ENCODE data around the gene CHRNA5. TPM values are rescaled to one million over a fixed set of nuclear protein-coding genes. Genes with fewer than 3 reads are reported as not detected.

Gene CHRNA5
- total RNA-seq, 2 donors from 2014 or later = 0.22 to 0.59 TPM

GRCh38 chr15:78628227-78628626 is 62.9 kb downstream of the CHRNA5 start:
- H3K9me3 ChIP-seq = peaks cover 0 to 3% of the 10 kb centered on the region in 2 donors

DNA sequence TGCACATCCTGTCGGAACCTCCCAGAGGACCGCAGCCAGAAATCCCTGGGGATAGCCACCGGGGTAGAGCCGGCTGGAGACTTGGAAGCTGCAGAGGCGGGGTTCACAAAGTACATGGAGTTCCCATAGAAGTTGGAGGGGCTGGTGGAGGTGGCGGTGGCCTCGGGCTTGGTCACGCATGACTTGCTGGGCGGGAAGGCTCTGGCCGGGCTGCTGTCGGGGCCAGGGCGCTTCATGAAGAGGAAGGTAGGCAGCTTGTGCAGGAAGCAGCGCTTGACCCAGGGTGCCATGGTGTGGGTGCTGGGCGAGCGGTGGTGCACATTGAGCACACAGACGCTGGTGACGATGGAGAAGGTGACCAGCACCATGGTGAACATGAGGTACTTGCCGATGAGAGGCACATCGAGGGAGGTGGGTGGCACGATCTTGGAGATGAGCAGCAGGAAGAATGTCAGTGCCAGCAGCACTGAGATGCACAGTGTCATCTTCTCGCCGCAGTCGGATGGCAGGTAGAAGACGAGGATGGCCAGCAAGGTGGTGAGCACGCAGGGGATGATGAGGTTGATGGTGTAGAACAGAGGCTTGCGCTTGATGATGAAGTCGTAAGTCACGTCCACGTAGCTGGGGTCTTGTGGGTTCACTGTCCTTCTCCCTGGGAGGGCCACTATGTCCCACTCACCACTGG is 63.9 kb downstream of the CHRNA5 start:
- TF ChIP-seq CTCF (IDR thresholded peaks at IDR 0.05) = no peak
- Histone ChIP-seq H3K36me3 (no peaks in the 10 kb centered on the region), H3K4me1 (no peaks in the 10 kb centered on the region), H3K27me3 (no peaks in the 10 kb centered on the region), H3K9me3 (peaks cover 0 to 11% of the 10 kb centered on the region in 2 donors), H3K27ac (no peak overlapping the region), H3K4me3 (no peak overlapping the region)
- DNase-seq (ENCODE audit: low spot score) = no peak

More at GRCh38 chr15:78628227-78628626, 62.9 kb downstream of the CHRNA5 start:
- Histone ChIP-seq H3K27me3 (no peaks in the 10 kb centered on the region), H3K36me3 (no peaks in the 10 kb centered on the region), H3K4me1 (no peaks in the 10 kb centered on the region), H3K27ac (no peak overlapping the region), H3K4me3 (no peak overlapping the region)
- DNase-seq (ENCODE audit: low spot score) = no peak
- no peak for TF ChIP-seq CTCF (IDR thresholded peaks at IDR 0.05)

DNA sequence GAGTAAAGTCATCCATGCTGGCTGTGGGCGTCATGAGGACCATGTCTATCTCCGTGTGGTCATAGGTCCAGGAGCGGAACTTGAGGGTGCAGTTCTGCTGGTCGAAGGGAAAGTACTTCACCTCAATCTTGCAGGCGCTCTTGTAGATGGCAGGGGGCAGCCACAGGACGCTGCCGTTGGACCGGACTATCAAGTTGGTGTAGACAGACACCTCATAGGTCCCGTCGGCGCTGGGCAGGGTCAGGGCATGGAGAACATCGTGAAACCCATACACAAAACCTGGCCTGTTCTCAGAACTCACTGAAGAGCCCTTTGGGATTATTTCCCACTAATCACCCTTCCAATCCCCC is 64.4 kb downstream of the CHRNA5 start:
- H3K9me3 ChIP-seq = peaks cover 0 to 11% of the 10 kb centered on the region in 2 donors
- no peak for TF ChIP-seq CTCF (IDR thresholded peaks at IDR 0.05)
- no peak overlapping the region for H3K4me3 ChIP-seq
- no peaks in the 10 kb centered on the region for H3K27me3 ChIP-seq
- no peak for DNase-seq (ENCODE audit: low spot score)
- H3K4me1 ChIP-seq = no peaks in the 10 kb centered on the region
- H3K36me3 ChIP-seq = no peaks in the 10 kb centered on the region
- H3K27ac ChIP-seq = no peak overlapping the region

GRCh38 chr15:78630886-78631633 is 65.7 kb downstream of the CHRNA5 start:
- no peaks in the 10 kb centered on the region for H3K27me3 ChIP-seq
- no peak overlapping the region for H3K27ac ChIP-seq
- TF ChIP-seq CTCF (IDR thresholded peaks at IDR 0.05) = no peak
- H3K9me3 ChIP-seq = peaks cover 0 to 11% of the 10 kb centered on the region in 2 donors
- DNase-seq (ENCODE audit: low spot score) = no peak
- no peak overlapping the region for H3K4me3 ChIP-seq
- H3K4me1 ChIP-seq = no peaks in the 10 kb centered on the region
- H3K36me3 ChIP-seq = no peaks in the 10 kb centered on the region

DNA sequence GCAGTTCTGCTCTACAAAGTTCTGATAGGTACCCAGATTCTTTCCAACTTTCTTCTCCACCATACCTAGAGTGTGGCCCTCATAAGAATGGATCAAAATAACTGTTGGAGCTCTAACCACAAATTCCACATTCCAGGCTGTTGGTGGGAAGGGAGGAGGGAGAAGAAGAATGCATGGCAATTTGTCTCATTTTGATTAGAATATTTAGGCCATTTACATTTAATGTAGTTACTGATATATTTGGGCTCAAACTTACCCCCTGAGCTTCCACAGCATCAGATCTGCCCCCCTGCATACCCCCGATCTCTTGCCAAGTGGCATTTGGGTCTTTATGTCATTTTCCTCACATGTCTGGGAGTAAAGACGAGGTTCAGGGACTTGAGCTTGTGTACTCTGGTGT is 68.0 kb downstream of the CHRNA5 start:
- H3K4me1 ChIP-seq = no peaks in the 10 kb centered on the region
- H3K36me3 ChIP-seq = no peaks in the 10 kb centered on the region
- no peak for DNase-seq (ENCODE audit: low spot score)
- H3K4me3 ChIP-seq = no peak overlapping the region
- no peak overlapping the region for H3K27ac ChIP-seq
- H3K27me3 ChIP-seq = no peaks in the 10 kb centered on the region
- H3K9me3 ChIP-seq = peaks cover 0 to 11% of the 10 kb centered on the region in 2 donors
- TF ChIP-seq CTCF (IDR thresholded peaks at IDR 0.05) = no peak

All from right atrium auricular region (tissue), 2 donors.